Trophoblast cell (in vitro differentiated cells and primary cell): ENCODE measurements around the gene TUFT1.
A peak's percentile ranks its signal among the peaks of the same experiment; 100 is the strongest.

Source experiments
- DNase-seq, 2 donors: peaks; one replicate each; pipeline ENCODE4 v3.0.0-alpha.2; 2016
- H2AFZ ChIP-seq: 2 replicates; pipeline ENCODE4 v1.6.1; 2013; ENCODE audit warnings: low read length, moderate library complexity, mild to moderate bottlenecking; ENCODE audit not compliant: insufficient read depth, poor library complexity
- H2AK5ac ChIP-seq: 2 replicates; pipeline ENCODE4 v1.6.1; 2013; ENCODE audit warnings: mild to moderate bottlenecking, low read length
- H2BK120ac ChIP-seq: 2 replicates; pipeline ENCODE4 v1.6.1; 2013; ENCODE audit warnings: low read length, mild to moderate bottlenecking, moderate library complexity; ENCODE audit not compliant: insufficient read depth, poor library complexity
- H2BK12ac ChIP-seq: 2 replicates; pipeline ENCODE4 v1.6.1; 2013; ENCODE audit warnings: mild to moderate bottlenecking, low read length, moderate library complexity
- H2BK5ac ChIP-seq: 2 replicates; pipeline ENCODE4 v1.6.1; 2013; ENCODE audit warnings: low read length, low read depth, moderate library complexity, mild to moderate bottlenecking; ENCODE audit not compliant: poor library complexity
- H3K14ac ChIP-seq: 2 replicates; pipeline ENCODE4 v1.6.1; 2013; ENCODE audit warnings: mild to moderate bottlenecking, low read length
- H3K18ac ChIP-seq: 2 replicates; pipeline ENCODE4 v1.6.1; 2013; ENCODE audit warnings: mild to moderate bottlenecking, low read length
- H3K23ac ChIP-seq: 2 replicates; pipeline ENCODE4 v1.6.1; 2013; ENCODE audit warnings: low read length
- H3K27ac ChIP-seq: 2 replicates; pipeline ENCODE4 v1.5.1; 2013; ENCODE audit warnings: low read depth, mild to moderate bottlenecking, inconsistent platforms, low read length, moderate library complexity
- H3K27me3 ChIP-seq: 2 replicates; pipeline ENCODE4 v1.6.1; 2013; ENCODE audit warnings: inconsistent platforms, mild to moderate bottlenecking, low read length, moderate library complexity; ENCODE audit not compliant: insufficient read depth
- H3K36me3 ChIP-seq, 2 experiments: 1 replicate in 1 of 2; 2 replicates in 1 of 2; pipeline ENCODE4 v1.6.1; 2013; ENCODE audit warnings: low read length in 2 of 2, mild to moderate bottlenecking in 2 of 2, moderate library complexity in 1 of 2; ENCODE audit not compliant: insufficient read depth in 2 of 2, control insufficient read depth in 1 of 2
- H3K4ac ChIP-seq: 2 replicates; pipeline ENCODE4 v1.6.1; 2013; ENCODE audit warnings: low read depth, mild to moderate bottlenecking, low read length, moderate library complexity
- H3K4me1 ChIP-seq, 2 experiments: 1 replicate in 1 of 2; 2 replicates in 1 of 2; pipeline ENCODE4 v1.6.1; 2013; ENCODE audit warnings: low read length in 2 of 2, mild to moderate bottlenecking in 2 of 2, moderate library complexity in 1 of 2; ENCODE audit not compliant: insufficient read depth in 2 of 2, control insufficient read depth in 1 of 2
- H3K4me2 ChIP-seq: 2 replicates; pipeline ENCODE4 v1.6.1; 2013; ENCODE audit warnings: inconsistent platforms, mild to moderate bottlenecking, low read length, moderate library complexity
- H3K4me3 ChIP-seq: 2 replicates; pipeline ENCODE4 v1.5.1; 2013; ENCODE audit warnings: mild to moderate bottlenecking, low read depth, low read length, inconsistent platforms
- H3K79me1 ChIP-seq: one replicate; pipeline ENCODE4 v1.6.1; 2013; ENCODE audit warnings: low read length
- H3K79me2 ChIP-seq: 2 replicates; pipeline ENCODE4 v1.6.1; 2013; ENCODE audit warnings: low read length, mild to moderate bottlenecking; ENCODE audit not compliant: control insufficient read depth, insufficient read depth, poor library complexity
- H3K9ac ChIP-seq: 2 replicates; pipeline ENCODE4 v1.6.1; 2013; ENCODE audit warnings: mild to moderate bottlenecking, low read length
- H3K9me3 ChIP-seq: 2 replicates; pipeline ENCODE4 v1.6.1; 2013; ENCODE audit warnings: low read depth, mild to moderate bottlenecking, control low read depth, inconsistent platforms, low read length; ENCODE audit not compliant: insufficient read depth
- H4K12ac ChIP-seq: 2 replicates; pipeline ENCODE4 v1.6.1; 2013; ENCODE audit warnings: low read depth, mild to moderate bottlenecking, low read length, moderate library complexity
- H4K8ac ChIP-seq: 2 replicates; pipeline ENCODE4 v1.6.1; 2013; ENCODE audit warnings: low read depth, mild to moderate bottlenecking, low read length, moderate library complexity
- H4K91ac ChIP-seq: one replicate; pipeline ENCODE4 v1.6.1; 2013; ENCODE audit warnings: low read depth, mild to moderate bottlenecking, low read length, moderate library complexity
- WGBS: extraction: QIAGEN DNeasy Blood & Tissue Kit; methylation state at CpG from one replicate; pipeline ENCODE4 v1.1.7; 2013; ENCODE audit warnings: missing lambda C conversion rate; ENCODE audit not compliant: insufficient read length, insufficient coverage; ENCODE audit errors: extremely low coverage; 5-methylcytosine and 5-hydroxymethylcytosine counted together

TUFT1 gene

GRCh38 chr1:151533870-151534269 is 6.2 kb upstream of the TUFT1 start:
- Histone ChIP-seq H2BK5ac (no peak overlapping the region), H4K8ac (no peak overlapping the region), H3K14ac (no peak overlapping the region), H3K79me1 (no peaks in the 10 kb centered on the region), H4K12ac (no peak overlapping the region), H3K4me2 (no peak overlapping the region), H2BK120ac (no peak overlapping the region), H2AFZ (no peak overlapping the region), H4K91ac (no peak overlapping the region), H2AK5ac (no peak overlapping the region), H2BK12ac (no peak overlapping the region), H3K4ac (no peak overlapping the region), H3K27me3 (no peaks in the 10 kb centered on the region), H3K36me3 (peaks cover 48 to 61% of the 10 kb centered on the region in 2 experiments), H3K4me1 (peaks cover 2 to 10% of the 10 kb centered on the region in 2 experiments), H3K23ac (no peak overlapping the region), H3K79me2 (no peaks in the 10 kb centered on the region), H3K9ac (no peak overlapping the region), H3K27ac (no peak overlapping the region), H3K4me3 (no peak overlapping the region), H3K9me3 (no peaks in the 10 kb centered on the region), H3K18ac (no peak overlapping the region)
- WGBS = no CpG with 5 or more reads among the region's 10 CpGs
- DNase-seq = no peak

GRCh38 chr1:151534662-151535278 is 5.3 kb upstream of the TUFT1 start:
- no peak overlapping the region for H3K18ac ChIP-seq
- no peak overlapping the region for H3K4me2 ChIP-seq
- no peak overlapping the region for H4K91ac ChIP-seq
- no peak overlapping the region for H3K27ac ChIP-seq
- no peaks in the 10 kb centered on the region for H3K9me3 ChIP-seq
- H2BK5ac ChIP-seq = no peak overlapping the region
- no peak overlapping the region for H3K23ac ChIP-seq
- peak; percentile 56 to 88 for DNase-seq
- no peak overlapping the region for H2AFZ ChIP-seq
- H2BK120ac ChIP-seq = no peak overlapping the region
- H4K12ac ChIP-seq = no peak overlapping the region
- H3K79me1 ChIP-seq = peaks cover 3% of the 10 kb centered on the region
- H3K79me2 ChIP-seq = no peaks in the 10 kb centered on the region
- no peak overlapping the region for H3K4me3 ChIP-seq
- no peak overlapping the region for H3K14ac ChIP-seq
- no peak overlapping the region for H3K4ac ChIP-seq
- no peak overlapping the region for H2AK5ac ChIP-seq
- H3K27me3 ChIP-seq = no peaks in the 10 kb centered on the region
- peaks cover 8 to 15% of the 10 kb centered on the region in 2 experiments for H3K4me1 ChIP-seq
- H4K8ac ChIP-seq = peak overlapping the region; percentile 13
- no CpG with 5 or more reads among the region's 12 CpGs for WGBS
- H3K36me3 ChIP-seq = peaks cover 40 to 54% of the 10 kb centered on the region in 2 experiments
- H2BK12ac ChIP-seq = no peak overlapping the region
- H3K9ac ChIP-seq = no peak overlapping the region

GRCh38 chr1:151535326-151536271 is 4.5 kb upstream of the TUFT1 start:
- Histone ChIP-seq H3K27ac (no peak overlapping the region), H3K4me1 (peaks cover 8 to 17% of the 10 kb centered on the region in 2 experiments), H3K79me2 (peaks cover 4% of the 10 kb centered on the region), H4K91ac (no peak overlapping the region), H3K36me3 (peaks cover 35 to 46% of the 10 kb centered on the region in 2 experiments), H3K4me3 (no peak overlapping the region), H3K4me2 (no peak overlapping the region), H2AFZ (no peak overlapping the region), H3K18ac (no peak overlapping the region), H3K27me3 (no peaks in the 10 kb centered on the region), H2AK5ac (peak overlapping the region; percentile 35), H3K79me1 (peaks cover 7% of the 10 kb centered on the region), H3K23ac (no peak overlapping the region), H4K12ac (no peak overlapping the region), H2BK12ac (no peak overlapping the region), H3K14ac (no peak overlapping the region), H3K9ac (no peak overlapping the region), H3K9me3 (no peaks in the 10 kb centered on the region), H2BK120ac (no peak overlapping the region), H2BK5ac (no peak overlapping the region), H3K4ac (no peak overlapping the region), H4K8ac (peak overlapping the region; percentile 13)
- no peak for DNase-seq
- WGBS = no CpG with 5 or more reads among the region's 6 CpGs

- Histone ChIP-seq H4K12ac (no peak overlapping the region), H2BK120ac (no peak overlapping the region), H3K36me3 (peaks cover 34 to 44% of the 10 kb centered on the region in 2 experiments), H3K27ac (peak overlapping the region; percentile 11), H3K4me2 (no peak overlapping the region), H3K79me2 (peaks cover 10% of the 10 kb centered on the region), H2BK12ac (peak overlapping the region; percentile 56), H2AK5ac (no peak overlapping the region), H3K27me3 (no peaks in the 10 kb centered on the region), H4K8ac (no peak overlapping the region), H3K4ac (no peak overlapping the region), H3K4me1 (peaks cover 8 to 17% of the 10 kb centered on the region in 2 experiments), H2BK5ac (peak overlapping the region; percentile 28), H3K9ac (no peak overlapping the region), H3K18ac (no peak overlapping the region), H3K23ac (no peak overlapping the region), H3K4me3 (no peak overlapping the region), H2AFZ (no peak overlapping the region), H4K91ac (no peak overlapping the region), H3K9me3 (no peaks in the 10 kb centered on the region), H3K79me1 (peaks cover 13% of the 10 kb centered on the region), H3K14ac (no peak overlapping the region)
- WGBS = no CpG with 5 or more reads among the region's 7 CpGs
- DNase-seq = peak; percentile 42 to 74
Measured at GRCh38 chr1:151536499-151536898, 3.6 kb upstream of the TUFT1 start.
